GM12878 (cell line): ENCODE measurements around the gene PRSS50. TPM values are rescaled to one million over a fixed set of nuclear protein-coding genes. Genes with fewer than 3 reads are reported as not detected.

ENCODE experiments used
- ATAC-seq: fragments of 200-7000 bp; cut with Tn5 transposase; 3 replicates; pipeline ENCODE4 v1.9.1; 2020; ENCODE audit warnings: mild to moderate bottlenecking, moderate library complexity
- BruUV-seq: library from RNA; stranded (reverse); fragments of 400-500 nt; replicated peaks from 2 replicates; lab custom pipeline; 2021; lab: Mats Ljungman, UMichigan
- CTCF ChIA-PET: fragments of 300-600 bp; sonication (Branson Sonifier 250); formaldehyde crosslinking; extraction: SDS; loops from one replicate; lab custom pipeline; 2021; ENCODE audit warnings: inconsistent platforms; lab: Yijun Ruan, JAX
- POLR2A ChIA-PET: fragments of 350-600 bp; formaldehyde crosslinking; extraction: SDS; loops from one replicate; lab custom pipeline; 2021; ENCODE audit warnings: inconsistent platforms; lab: Charles Lee
- RAD21 ChIA-PET: fragments of 300-600 bp; sonication (Branson Sonifier 250); formaldehyde crosslinking; loops from one replicate; lab custom pipeline; 2023; ENCODE audit warnings: antibody characterized with exemption; ENCODE audit not compliant: unreplicated experiment; lab: Charles Lee
- SMC1A ChIA-PET: fragments of 300-600 bp; sonication (Branson Sonifier 250); formaldehyde crosslinking; loops from one replicate; lab custom pipeline; 2023; ENCODE audit not compliant: unreplicated experiment, uncharacterized antibody; lab: Charles Lee
- DNase-seq: peaks from one replicate; pipeline ENCODE4 v3.0.0-alpha.2; 2011; ENCODE audit warnings: low read depth, low spot score
- FAIRE-seq: peaks from 3 replicates; lab custom pipeline; 2011; peaks lifted over from hg19 to GRCh38; lab: Jason Lieb, UNC
- H2AFZ ChIP-seq: 2 replicates; pipeline ENCODE4 v1.6.0; 2011; ENCODE audit warnings: low read depth, low read length, control low read depth; ENCODE audit not compliant: control insufficient read depth
- H3K27ac ChIP-seq: 2 replicates; pipeline ENCODE4 v1.5.1; 2011; ENCODE audit warnings: control low read depth; ENCODE audit not compliant: control insufficient read depth, insufficient read depth
- H3K27me3 ChIP-seq, 2 experiments: replicated peaks in 1 of 2; 2 replicates each; pipeline versions ENCODE4 v1.6.0 to v1.6.1; 2011; ENCODE audit warnings: low read length in 1 of 2; ENCODE audit not compliant: control insufficient read depth in 2 of 2, insufficient read depth in 2 of 2
- H3K36me3 ChIP-seq, 2 experiments: 2 replicates each; pipeline ENCODE4 v1.5.1; 2011; ENCODE audit warnings: low read length in 1 of 2; ENCODE audit not compliant: control insufficient read depth in 2 of 2, insufficient read depth in 2 of 2
- H3K4me1 ChIP-seq: 2 replicates; pipeline ENCODE4 v1.6.1; 2011; ENCODE audit warnings: mild to moderate bottlenecking, low read length, moderate library complexity, mixed read lengths; ENCODE audit not compliant: control insufficient read depth, insufficient read depth
- H3K4me2 ChIP-seq: 2 replicates; pipeline ENCODE4 v1.6.0; 2011; ENCODE audit warnings: control low read depth; ENCODE audit not compliant: control insufficient read depth, insufficient read depth
- H3K4me3 ChIP-seq: fragments of 200-600 bp; sonication (generic); 2 replicates; pipeline ENCODE4 v1.5.1; 2016
- H3K79me2 ChIP-seq: 2 replicates; pipeline ENCODE4 v1.6.0; 2011; ENCODE audit warnings: low read length; ENCODE audit not compliant: control insufficient read depth, insufficient read depth
- H3K9ac ChIP-seq: 2 replicates; pipeline ENCODE4 v1.8.0; 2011; ENCODE audit warnings: low read length, control low read depth, mixed read lengths; ENCODE audit not compliant: control insufficient read depth, insufficient read depth
- H3K9me3 ChIP-seq: replicated peaks from 3 replicates; pipeline ENCODE4 v1.5.1; 2011; ENCODE audit warnings: mild to moderate bottlenecking, low read length; ENCODE audit not compliant: control insufficient read depth, insufficient read depth
- H4K20me1 ChIP-seq: 2 replicates; pipeline ENCODE4 v1.6.0; 2011; ENCODE audit not compliant: control insufficient read depth, insufficient read depth
- ASH2L ChIP-seq: fragments of 300-600, 200-600 bp; sonication (generic); IDR thresholded peaks from 2 replicates; pipeline ENCODE4 v1.6.1; 2017; ENCODE audit warnings: low read depth, mild to moderate bottlenecking, borderline replicate concordance
- ATF2 ChIP-seq: IDR thresholded peaks from 2 replicates; pipeline ENCODE4 v1.6.1; 2012; ENCODE audit warnings: low read length, inconsistent platforms
- CREB1 ChIP-seq: IDR thresholded peaks from 2 replicates; pipeline ENCODE4 v1.6.1; 2012; ENCODE audit warnings: low read depth, mild to moderate bottlenecking, inconsistent platforms
- DPF2 ChIP-seq: fragments of 450-650 bp; IDR thresholded peaks from 2 replicates; pipeline ENCODE4 v1.6.1; 2017; ENCODE audit warnings: mild to moderate bottlenecking
- HDAC2 ChIP-seq: fragments of 200-600 bp; sonication (generic); IDR thresholded peaks from 2 replicates; pipeline ENCODE4 v1.6.1; 2017
- MTA3 ChIP-seq: IDR thresholded peaks from 2 replicates; pipeline ENCODE4 v1.6.1; 2012; ENCODE audit warnings: low read length, inconsistent platforms, borderline replicate concordance
- NFIC ChIP-seq: IDR thresholded peaks from 2 replicates; pipeline ENCODE4 v1.6.1; 2012; ENCODE audit warnings: low read depth, mild to moderate bottlenecking, inconsistent platforms, low read length, moderate library complexity
- SMARCA5 ChIP-seq: fragments of 450-650 bp; IDR thresholded peaks from 2 replicates; pipeline ENCODE4 v1.6.1; 2017; ENCODE audit warnings: mild to moderate bottlenecking
- SUPT20H ChIP-seq: IDR thresholded peaks from 2 replicates; pipeline ENCODE4 v1.6.1; 2011; ENCODE audit warnings: low read depth, mild to moderate bottlenecking, low read length, moderate library complexity, borderline replicate concordance; ENCODE audit not compliant: control insufficient read depth
- TBL1XR1 ChIP-seq: IDR thresholded peaks from 2 replicates; pipeline ENCODE4 v1.6.1; 2012; ENCODE audit warnings: low read depth, low read length, improper control_type of control experiment
- WGBS: methylation state at CpG from one replicate; pipeline ENCODE4 v1.1.6; 2016; ENCODE audit warnings: low lambda C conversion rate; ENCODE audit not compliant: insufficient replicate concordance, insufficient coverage; ENCODE audit errors: missing lambda C conversion rate; 5-methylcytosine and 5-hydroxymethylcytosine counted together
- in situ Hi-C: fragments of 300-500 bp; cut with MboI; formaldehyde crosslinking; loops from 9 replicates; pipeline ENCODE4 v1.14.3; 2018; ENCODE audit warnings: mixed read lengths
- intact Hi-C: fragments of 100-400 bp; cut with micrococcal nuclease; formaldehyde crosslinking; loops from one replicate; pipeline ENCODE4 v1.14.2; 2022; ENCODE audit not compliant: unreplicated experiment
- polyA plus RNA-seq, 11 experiments: library from polyadenylated mRNA; depleted of rRNA in 4 of 11; unstranded in 6 of 11; stranded (reverse) in 5 of 11; fragments of >200 nt; fragmentation: Nextera tagmentation in 4 of 11; fragmentation: Illumina TruSeq in 1 of 11; extraction: Ambion mirVana in 4 of 11; extraction: Trizol in 1 of 11; gene quantifications; 1 replicate in 1 of 11; 2 replicates in 10 of 11; pipeline versions ENCODE4 v1.2.1 to v1.2.3, GENCODE V29; 2011 to 2016; ENCODE audit warnings: inconsistent platforms in 2 of 11, missing spikeins in 2 of 11, low read depth in 1 of 11
- total RNA-seq, 4 experiments: library from RNA; depleted of rRNA in 3 of 4; stranded (reverse); fragments of >200 nt in 3 of 4; fragmentation: Illumina TruSeq in 1 of 4; extraction: Trizol in 1 of 4; gene quantifications; 2 replicates each; pipeline versions ENCODE4 v1.2.1 to v1.2.3, GENCODE V29; 2013 to 2021
- TF ChIP-seq, protein P1 (sequence below): fragments of 450-650 bp; IDR thresholded peaks from 2 replicates; pipeline ENCODE4 v1.6.1; 2017; ENCODE audit warnings: mild to moderate bottlenecking
- TF ChIP-seq, protein P2 (sequence below): fragments of 450-650 bp; formaldehyde crosslinking; IDR thresholded peaks from 2 replicates; pipeline ENCODE4 v1.4.0; 2020; ENCODE audit warnings: mild to moderate bottlenecking, moderate library complexity
- TF ChIP-seq, protein P3 (sequence below): fragments of 450-650 bp; IDR thresholded peaks from 2 replicates; pipeline ENCODE4 v1.6.1; 2017; ENCODE audit warnings: antibody characterized with exemption, mild to moderate bottlenecking, moderate library complexity

Gene PRSS50
- total and polyA plus RNA-seq, 10 of the 15 experiments (the other 5 are each of a cell fraction or from before 2014, with no cell fraction given), result 0.05 TPM; not detected in 9

GRCh38 chr3:46682974-46683373 lies 34.7 kb downstream of the PRSS50 start (continued):
- TF ChIP-seq, protein P1, sequence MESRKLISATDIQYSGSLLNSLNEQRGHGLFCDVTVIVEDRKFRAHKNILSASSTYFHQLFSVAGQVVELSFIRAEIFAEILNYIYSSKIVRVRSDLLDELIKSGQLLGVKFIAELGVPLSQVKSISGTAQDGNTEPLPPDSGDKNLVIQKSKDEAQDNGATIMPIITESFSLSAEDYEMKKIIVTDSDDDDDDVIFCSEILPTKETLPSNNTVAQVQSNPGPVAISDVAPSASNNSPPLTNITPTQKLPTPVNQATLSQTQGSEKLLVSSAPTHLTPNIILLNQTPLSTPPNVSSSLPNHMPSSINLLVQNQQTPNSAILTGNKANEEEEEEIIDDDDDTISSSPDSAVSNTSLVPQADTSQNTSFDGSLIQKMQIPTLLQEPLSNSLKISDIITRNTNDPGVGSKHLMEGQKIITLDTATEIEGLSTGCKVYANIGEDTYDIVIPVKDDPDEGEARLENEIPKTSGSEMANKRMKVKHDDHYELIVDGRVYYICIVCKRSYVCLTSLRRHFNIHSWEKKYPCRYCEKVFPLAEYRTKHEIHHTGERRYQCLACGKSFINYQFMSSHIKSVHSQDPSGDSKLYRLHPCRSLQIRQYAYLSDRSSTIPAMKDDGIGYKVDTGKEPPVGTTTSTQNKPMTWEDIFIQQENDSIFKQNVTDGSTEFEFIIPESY, result no peak
- TF ChIP-seq NFIC (no peak), ASH2L (no peak), TBL1XR1 (no peak), ATF2 (no peak), SMARCA5 (no peak)

DNA sequence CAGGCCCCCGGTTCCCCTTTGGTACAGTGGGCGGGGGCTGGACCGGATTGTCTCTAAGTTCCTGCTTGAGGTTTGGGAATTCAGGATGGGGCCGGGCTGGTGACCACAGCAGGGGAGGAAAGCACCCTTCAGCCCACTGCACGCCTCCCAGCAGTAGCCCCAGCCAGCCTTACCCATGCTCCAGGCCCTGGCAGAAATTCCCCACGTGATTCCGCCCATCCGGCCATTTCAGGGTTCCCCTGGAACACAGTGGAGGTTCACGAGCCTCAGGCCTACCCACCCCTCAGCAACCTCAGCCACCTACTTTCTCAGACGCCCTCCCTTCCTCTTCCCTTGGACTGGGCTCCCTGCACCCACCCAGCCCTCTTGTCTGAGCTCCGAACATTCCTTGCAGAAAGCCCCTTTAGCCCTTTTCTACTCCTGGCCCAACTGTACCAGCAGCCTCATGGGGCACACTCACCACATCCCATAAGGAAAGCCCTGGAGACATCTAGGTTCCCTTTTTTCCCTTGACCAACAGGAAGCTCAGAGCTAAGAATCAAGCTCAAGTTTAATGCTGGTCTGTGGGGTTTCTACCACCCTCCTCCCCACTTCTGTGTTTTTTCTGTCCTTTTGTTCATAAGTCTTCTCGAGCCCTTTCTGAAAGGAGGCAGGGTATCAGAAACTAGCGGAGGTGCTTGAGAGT lies 35.7 kb downstream of the PRSS50 start:
- Histone ChIP-seq H3K9me3 (no peaks in the 10 kb centered on the region), H3K9ac (no peak overlapping the region), H3K4me3 (no peak overlapping the region), H3K79me2 (no peaks in the 10 kb centered on the region), H3K36me3 (no peaks in the 10 kb centered on the region), H4K20me1 (no peaks in the 10 kb centered on the region), H3K27ac (no peak overlapping the region), H3K4me1 (no peaks in the 10 kb centered on the region), H3K27me3 (no peaks in the 10 kb centered on the region), H2AFZ (no peak overlapping the region), H3K4me2 (no peak overlapping the region)
- ChIA-PET SMC1A (no interaction called here), RAD21 (interaction anchor here (0.7 kb wide), 1 partner anchor 190 kb away, joined by 3 read pairs; no protein-coding TSS in a partner anchor), POLR2A (no interaction called here), CTCF (no interaction called here)
- no peak for DNase-seq
- 30% methylated on average over 13 of the region's 13 CpGs for WGBS
- intact Hi-C loops, result no loop called here
- FAIRE-seq, result no peak
- no peak for ATAC-seq
- no TSS peak for BruUV-seq
- in situ Hi-C loops, result no loop called here
- TF ChIP-seq, protein P2, sequence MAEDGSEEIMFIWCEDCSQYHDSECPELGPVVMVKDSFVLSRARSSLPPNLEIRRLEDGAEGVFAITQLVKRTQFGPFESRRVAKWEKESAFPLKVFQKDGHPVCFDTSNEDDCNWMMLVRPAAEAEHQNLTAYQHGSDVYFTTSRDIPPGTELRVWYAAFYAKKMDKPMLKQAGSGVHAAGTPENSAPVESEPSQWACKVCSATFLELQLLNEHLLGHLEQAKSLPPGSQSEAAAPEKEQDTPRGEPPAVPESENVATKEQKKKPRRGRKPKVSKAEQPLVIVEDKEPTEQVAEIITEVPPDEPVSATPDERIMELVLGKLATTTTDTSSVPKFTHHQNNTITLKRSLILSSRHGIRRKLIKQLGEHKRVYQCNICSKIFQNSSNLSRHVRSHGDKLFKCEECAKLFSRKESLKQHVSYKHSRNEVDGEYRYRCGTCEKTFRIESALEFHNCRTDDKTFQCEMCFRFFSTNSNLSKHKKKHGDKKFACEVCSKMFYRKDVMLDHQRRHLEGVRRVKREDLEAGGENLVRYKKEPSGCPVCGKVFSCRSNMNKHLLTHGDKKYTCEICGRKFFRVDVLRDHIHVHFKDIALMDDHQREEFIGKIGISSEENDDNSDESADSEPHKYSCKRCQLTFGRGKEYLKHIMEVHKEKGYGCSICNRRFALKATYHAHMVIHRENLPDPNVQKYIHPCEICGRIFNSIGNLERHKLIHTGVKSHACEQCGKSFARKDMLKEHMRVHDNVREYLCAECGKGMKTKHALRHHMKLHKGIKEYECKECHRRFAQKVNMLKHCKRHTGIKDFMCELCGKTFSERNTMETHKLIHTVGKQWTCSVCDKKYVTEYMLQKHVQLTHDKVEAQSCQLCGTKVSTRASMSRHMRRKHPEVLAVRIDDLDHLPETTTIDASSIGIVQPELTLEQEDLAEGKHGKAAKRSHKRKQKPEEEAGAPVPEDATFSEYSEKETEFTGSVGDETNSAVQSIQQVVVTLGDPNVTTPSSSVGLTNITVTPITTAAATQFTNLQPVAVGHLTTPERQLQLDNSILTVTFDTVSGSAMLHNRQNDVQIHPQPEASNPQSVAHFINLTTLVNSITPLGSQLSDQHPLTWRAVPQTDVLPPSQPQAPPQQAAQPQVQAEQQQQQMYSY, result no peak
- no peak for TF ChIP-seq CREB1
- no peak for TF ChIP-seq DPF2
- no peak for TF ChIP-seq MTA3
- TF ChIP-seq SMARCA5, result no peak
- no peak for TF ChIP-seq HDAC2
- TF ChIP-seq, protein P3, sequence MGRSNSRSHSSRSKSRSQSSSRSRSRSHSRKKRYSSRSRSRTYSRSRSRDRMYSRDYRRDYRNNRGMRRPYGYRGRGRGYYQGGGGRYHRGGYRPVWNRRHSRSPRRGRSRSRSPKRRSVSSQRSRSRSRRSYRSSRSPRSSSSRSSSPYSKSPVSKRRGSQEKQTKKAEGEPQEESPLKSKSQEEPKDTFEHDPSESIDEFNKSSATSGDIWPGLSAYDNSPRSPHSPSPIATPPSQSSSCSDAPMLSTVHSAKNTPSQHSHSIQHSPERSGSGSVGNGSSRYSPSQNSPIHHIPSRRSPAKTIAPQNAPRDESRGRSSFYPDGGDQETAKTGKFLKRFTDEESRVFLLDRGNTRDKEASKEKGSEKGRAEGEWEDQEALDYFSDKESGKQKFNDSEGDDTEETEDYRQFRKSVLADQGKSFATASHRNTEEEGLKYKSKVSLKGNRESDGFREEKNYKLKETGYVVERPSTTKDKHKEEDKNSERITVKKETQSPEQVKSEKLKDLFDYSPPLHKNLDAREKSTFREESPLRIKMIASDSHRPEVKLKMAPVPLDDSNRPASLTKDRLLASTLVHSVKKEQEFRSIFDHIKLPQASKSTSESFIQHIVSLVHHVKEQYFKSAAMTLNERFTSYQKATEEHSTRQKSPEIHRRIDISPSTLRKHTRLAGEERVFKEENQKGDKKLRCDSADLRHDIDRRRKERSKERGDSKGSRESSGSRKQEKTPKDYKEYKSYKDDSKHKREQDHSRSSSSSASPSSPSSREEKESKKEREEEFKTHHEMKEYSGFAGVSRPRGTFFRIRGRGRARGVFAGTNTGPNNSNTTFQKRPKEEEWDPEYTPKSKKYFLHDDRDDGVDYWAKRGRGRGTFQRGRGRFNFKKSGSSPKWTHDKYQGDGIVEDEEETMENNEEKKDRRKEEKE, result no peak
- TF ChIP-seq SUPT20H, result no peak
